Vagina (tissue), 2 donors: ENCODE data around the gene ZNF273. TPM values are rescaled to one million over a fixed set of nuclear protein-coding genes. Genes with fewer than 3 reads are reported as not detected.

ENCODE experiments used
- DNase-seq, 2 donors: peaks; one replicate each; pipeline ENCODE4 v3.0.0-alpha.2; 2017; ENCODE audit errors: extremely low spot score in 2 of 2
- H3K27ac ChIP-seq: fragments of 200-600 bp; sonication (generic); one replicate; pipeline ENCODE4 v1.5.1; 2019
- H3K27me3 ChIP-seq: fragments of 200-600 bp; sonication (generic); one replicate; pipeline ENCODE4 v1.5.1; 2019
- H3K36me3 ChIP-seq, 2 donors: fragments of 200-600 bp; sonication (generic); one replicate each; pipeline ENCODE4 v1.5.1; 2017 to 2019
- H3K4me1 ChIP-seq: fragments of 200-600 bp; sonication (generic); one replicate; pipeline ENCODE4 v1.5.1; 2019
- H3K4me3 ChIP-seq, 2 donors: fragments of 200-600 bp; sonication (generic); 1 replicate in 1 of 2; 2 replicates in 1 of 2; pipeline ENCODE4 v1.5.1; 2016 to 2019
- H3K9me3 ChIP-seq: fragments of 200-600 bp; sonication (generic); one replicate; pipeline ENCODE4 v1.5.1; 2019
- CTCF ChIP-seq, 3 experiments: fragments of 450-650 bp in 2 of 3; fragments of 200-600 bp in 1 of 3; sonication (generic) in 1 of 3; IDR thresholded peaks; one replicate each; pipeline ENCODE4 v1.5.1; 2017 to 2019; ENCODE audit warnings: antibody characterized with exemption in 3 of 3, mild to moderate bottlenecking in 2 of 3, moderate library complexity in 2 of 3
- POLR2A ChIP-seq, 2 donors: fragments of 450-650 bp; IDR thresholded peaks; one replicate each; pipeline ENCODE4 v1.6.1; 2017; ENCODE audit warnings: antibody characterized with exemption in 2 of 2, mild to moderate bottlenecking in 2 of 2, moderate library complexity in 2 of 2
- POLR2AphosphoS5 ChIP-seq, 2 donors: sonication (generic); formaldehyde crosslinking; IDR thresholded peaks; one replicate each; pipeline ENCODE4 v1.9.0; 2017; ENCODE audit warnings: antibody characterized with exemption in 2 of 2, mild to moderate bottlenecking in 2 of 2, low read depth in 1 of 2; ENCODE audit not compliant: insufficient read depth in 1 of 2
- intact Hi-C: fragments of 100-400 bp; cut with DNase I; formaldehyde crosslinking; loops from one replicate; pipeline ENCODE4 v1.15.1; 2023
- total RNA-seq: library from RNA; depleted of rRNA; stranded (reverse); fragments of >200 nt; gene quantifications from one replicate; pipeline ENCODE4 v1.2.3, GENCODE V29; 2016

ZNF273 gene
- total RNA-seq, 1 donor from 2014 or later, result 47.4 TPM

- DNase-seq, result peak; percentile 60 to 77
- Histone ChIP-seq H3K4me1 (peaks cover 10% of the 10 kb centered on the region), H3K27me3 (no peaks in the 10 kb centered on the region), H3K27ac (no peak overlapping the region), H3K9me3 (no peaks in the 10 kb centered on the region), H3K4me3 (peak overlapping the region in 1 of 2 donors; percentile 29), H3K36me3 (no peaks in the 10 kb centered on the region)
- intact Hi-C loops, result no loop called here
- no peak for TF ChIP-seq POLR2A (IDR thresholded peaks at IDR 0.05)
- no peak for TF ChIP-seq CTCF (IDR thresholded peaks at IDR 0.05)
- no peak for TF ChIP-seq POLR2AphosphoS5 (IDR thresholded peaks at IDR 0.05; ENCODE audit: insufficient read depth in 1 of 2, low read depth in 1 of 2)
Observed at GRCh38 chr7:64876792-64877713, 26.0 kb upstream of the ZNF273 start.

- H3K4me1 ChIP-seq, result peaks cover 16% of the 10 kb centered on the region
- no peak for TF ChIP-seq POLR2AphosphoS5 (IDR thresholded peaks at IDR 0.05; ENCODE audit: insufficient read depth in 1 of 2, low read depth in 1 of 2)
- TF ChIP-seq CTCF (IDR thresholded peaks at IDR 0.05), result no peak
- no peak for TF ChIP-seq POLR2A (IDR thresholded peaks at IDR 0.05)
- no peaks in the 10 kb centered on the region for H3K36me3 ChIP-seq
- no peaks in the 10 kb centered on the region for H3K9me3 ChIP-seq
- H3K27me3 ChIP-seq, result no peaks in the 10 kb centered on the region
- intact Hi-C loops, result no loop called here
- H3K4me3 ChIP-seq, result peak overlapping the region in 1 of 2 donors; percentile 29
- DNase-seq, result peak; percentile 58 to 72
- H3K27ac ChIP-seq, result no peak overlapping the region
Observed at GRCh38 chr7:64877714-64878610, 25.1 kb upstream of the ZNF273 start.

- H3K9me3 ChIP-seq, result no peaks in the 10 kb centered on the region
- H3K27ac ChIP-seq, result no peak overlapping the region
- H3K27me3 ChIP-seq, result no peaks in the 10 kb centered on the region
- intact Hi-C loops, result no loop called here
- peaks cover 23% of the 10 kb centered on the region for H3K4me1 ChIP-seq
- TF ChIP-seq POLR2AphosphoS5 (IDR thresholded peaks at IDR 0.05; ENCODE audit: insufficient read depth in 1 of 2, low read depth in 1 of 2), result no peak
- TF ChIP-seq POLR2A (IDR thresholded peaks at IDR 0.05), result no peak
- TF ChIP-seq CTCF (IDR thresholded peaks at IDR 0.05), result no peak
- H3K4me3 ChIP-seq, result no peak overlapping the region
- H3K36me3 ChIP-seq, result no peaks in the 10 kb centered on the region
- peak in 1 of 2 donors; percentile 22 for DNase-seq
Observed at GRCh38 chr7:64878684-64879083, 24.4 kb upstream of the ZNF273 start.

GRCh38 chr7:64879086-64879730 lies 23.9 kb upstream of the ZNF273 start:
- no peaks in the 10 kb centered on the region for H3K36me3 ChIP-seq
- TF ChIP-seq POLR2A (IDR thresholded peaks at IDR 0.05) (no peak), CTCF (IDR thresholded peaks at IDR 0.05) (no peak), POLR2AphosphoS5 (IDR thresholded peaks at IDR 0.05; ENCODE audit: insufficient read depth in 1 of 2, low read depth in 1 of 2) (no peak)
- peaks cover 25% of the 10 kb centered on the region for H3K4me1 ChIP-seq
- no peaks in the 10 kb centered on the region for H3K27me3 ChIP-seq
- intact Hi-C loops, result no loop called here
- no peak overlapping the region for H3K27ac ChIP-seq
- peak in 1 of 2 donors; percentile 62 for DNase-seq
- H3K4me3 ChIP-seq, result no peak overlapping the region
- H3K9me3 ChIP-seq, result no peaks in the 10 kb centered on the region
